WI38 (cell line): Measurements from ENCODE around the gene VTCN1.

Source experiments
- H3K4me3 ChIP-seq: 2 replicates; pipeline ENCODE4 v1.5.1; 2011; ENCODE audit warnings: low read depth, mild to moderate bottlenecking, control low read depth, low read length
- TF ChIP-seq, protein P1 (sequence below): IDR thresholded peaks from 2 replicates; pipeline ENCODE4 v1.5.1; 2012; ENCODE audit warnings: low read depth, mild to moderate bottlenecking, control low read depth, low read length

VTCN1 gene

DNA sequence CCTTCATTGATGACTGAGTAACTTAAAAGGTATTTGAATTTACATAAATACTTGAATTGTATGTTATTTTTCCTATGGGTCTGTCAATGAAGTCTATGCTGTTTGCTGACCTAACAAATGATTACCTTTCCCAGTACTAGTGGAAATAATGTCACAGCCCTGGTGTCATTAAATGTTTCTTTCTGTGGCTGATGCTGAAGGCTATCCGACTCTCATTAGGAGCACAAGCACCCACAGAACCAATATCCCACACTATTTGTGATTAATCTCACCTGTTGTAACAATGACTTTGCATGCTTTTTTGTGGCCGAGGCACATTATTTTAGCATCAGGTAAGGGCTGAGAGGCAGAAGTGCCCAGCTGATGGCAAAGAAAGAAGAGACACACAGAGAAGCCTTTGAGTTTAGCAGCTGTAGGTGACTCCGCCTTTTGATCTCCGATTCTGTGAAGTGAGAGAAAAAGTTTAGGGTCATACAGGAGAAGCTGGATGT lies 63.3 kb downstream of the VTCN1 start:
- H3K4me3 ChIP-seq: no peak overlapping the region
- TF ChIP-seq, protein P1, sequence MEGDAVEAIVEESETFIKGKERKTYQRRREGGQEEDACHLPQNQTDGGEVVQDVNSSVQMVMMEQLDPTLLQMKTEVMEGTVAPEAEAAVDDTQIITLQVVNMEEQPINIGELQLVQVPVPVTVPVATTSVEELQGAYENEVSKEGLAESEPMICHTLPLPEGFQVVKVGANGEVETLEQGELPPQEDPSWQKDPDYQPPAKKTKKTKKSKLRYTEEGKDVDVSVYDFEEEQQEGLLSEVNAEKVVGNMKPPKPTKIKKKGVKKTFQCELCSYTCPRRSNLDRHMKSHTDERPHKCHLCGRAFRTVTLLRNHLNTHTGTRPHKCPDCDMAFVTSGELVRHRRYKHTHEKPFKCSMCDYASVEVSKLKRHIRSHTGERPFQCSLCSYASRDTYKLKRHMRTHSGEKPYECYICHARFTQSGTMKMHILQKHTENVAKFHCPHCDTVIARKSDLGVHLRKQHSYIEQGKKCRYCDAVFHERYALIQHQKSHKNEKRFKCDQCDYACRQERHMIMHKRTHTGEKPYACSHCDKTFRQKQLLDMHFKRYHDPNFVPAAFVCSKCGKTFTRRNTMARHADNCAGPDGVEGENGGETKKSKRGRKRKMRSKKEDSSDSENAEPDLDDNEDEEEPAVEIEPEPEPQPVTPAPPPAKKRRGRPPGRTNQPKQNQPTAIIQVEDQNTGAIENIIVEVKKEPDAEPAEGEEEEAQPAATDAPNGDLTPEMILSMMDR: no peak

DNA sequence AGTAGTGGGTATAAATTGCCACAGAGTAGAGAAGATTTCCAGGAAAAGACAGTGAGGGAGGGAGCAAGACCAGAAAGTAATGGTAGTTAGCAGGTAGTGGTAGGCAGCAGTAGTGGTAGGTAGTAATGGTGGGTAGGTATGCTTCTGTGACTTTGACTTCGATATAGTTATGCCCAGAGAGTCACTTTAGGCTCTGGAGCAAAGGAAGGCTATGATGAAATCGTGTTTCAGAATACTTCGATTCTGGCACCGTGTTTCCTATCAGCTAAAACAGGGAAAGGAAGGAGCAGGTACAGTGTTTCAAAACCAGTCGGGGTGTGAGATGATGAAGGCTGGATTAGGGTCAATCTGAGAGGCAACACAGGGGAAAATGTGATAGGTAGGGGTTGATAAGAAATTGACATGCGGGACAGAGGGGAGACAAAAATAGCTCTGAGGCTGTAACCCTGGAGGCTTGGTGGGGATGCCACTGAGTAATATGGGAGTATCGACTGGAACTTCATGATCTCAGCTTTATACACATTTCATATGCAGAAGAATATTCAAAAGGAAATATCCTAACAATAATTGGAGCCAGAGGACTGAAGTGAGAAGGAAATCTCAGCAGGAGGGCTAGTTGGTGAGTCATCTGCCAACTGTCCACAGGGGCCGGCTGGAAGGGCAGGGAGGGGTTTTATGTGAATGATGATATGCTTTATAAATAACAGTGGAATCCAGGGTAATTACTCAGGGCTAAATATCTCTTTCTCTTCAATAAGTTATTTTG lies 64.0 kb downstream of the VTCN1 start:
- H3K4me3 ChIP-seq: no peak overlapping the region
- TF ChIP-seq, protein P1: no peak

DNA sequence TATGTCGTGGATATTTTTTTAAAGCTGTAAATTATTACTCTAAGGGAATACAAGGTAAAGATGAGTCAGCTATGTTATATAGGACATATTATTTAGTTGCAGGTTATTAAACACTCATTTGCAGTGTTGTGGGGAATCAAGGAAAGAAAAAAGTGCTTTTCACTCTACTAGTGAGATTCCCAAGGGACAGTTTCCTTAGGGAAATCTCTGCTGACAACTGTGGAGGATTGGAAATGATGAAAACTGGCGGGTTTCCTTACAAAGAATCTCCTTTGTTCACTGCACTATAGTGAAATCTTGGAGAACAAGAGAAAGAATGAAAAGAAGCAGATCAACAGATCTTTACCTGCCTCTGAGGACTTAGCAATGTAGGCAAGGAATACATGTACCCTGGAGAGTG lies 64.7 kb downstream of the VTCN1 start:
- H3K4me3 ChIP-seq: no peak overlapping the region
- TF ChIP-seq, protein P1: no peak

DNA sequence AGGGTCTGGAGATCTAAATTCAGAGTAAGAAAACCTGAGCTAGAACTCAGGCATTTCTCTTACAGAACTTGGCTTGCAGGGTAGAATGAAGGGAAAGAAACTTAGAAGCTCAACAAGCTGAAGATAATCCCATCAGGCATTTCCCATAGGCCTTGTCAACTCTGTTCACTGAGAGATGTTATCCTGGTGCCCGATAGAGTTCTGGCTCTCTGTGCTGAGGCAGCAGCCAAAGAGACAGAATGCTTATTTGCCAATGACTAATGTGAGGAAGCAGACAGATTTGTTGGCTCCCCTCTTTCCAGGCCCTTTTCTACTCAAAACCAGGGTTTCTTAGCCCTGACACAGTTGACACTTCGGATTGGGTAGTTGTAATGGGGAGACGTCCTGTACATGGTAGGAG lies 66.9 kb downstream of the VTCN1 start:
- TF ChIP-seq, protein P1: no peak
- no peak overlapping the region for H3K4me3 ChIP-seq

DNA sequence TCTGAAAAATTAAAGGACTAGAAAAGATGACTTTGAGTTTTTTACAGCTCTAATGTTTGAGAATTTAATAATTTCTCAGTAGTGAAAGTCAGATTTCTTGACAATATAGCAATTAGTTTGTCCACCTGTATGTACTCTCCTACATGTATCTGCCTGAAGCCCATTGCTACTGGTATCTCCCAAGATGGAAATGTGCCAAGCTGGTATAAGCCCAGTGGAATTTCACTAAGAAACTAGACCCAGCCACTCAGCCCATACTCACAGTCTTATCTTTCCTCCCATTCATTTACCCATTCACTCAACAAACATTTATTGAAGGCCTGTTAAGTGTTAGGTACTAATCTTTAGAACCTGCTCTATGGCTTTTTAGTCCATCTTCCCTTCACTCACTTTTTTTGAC lies 67.6 kb downstream of the VTCN1 start:
- TF ChIP-seq, protein P1: no peak
- no peak overlapping the region for H3K4me3 ChIP-seq

DNA sequence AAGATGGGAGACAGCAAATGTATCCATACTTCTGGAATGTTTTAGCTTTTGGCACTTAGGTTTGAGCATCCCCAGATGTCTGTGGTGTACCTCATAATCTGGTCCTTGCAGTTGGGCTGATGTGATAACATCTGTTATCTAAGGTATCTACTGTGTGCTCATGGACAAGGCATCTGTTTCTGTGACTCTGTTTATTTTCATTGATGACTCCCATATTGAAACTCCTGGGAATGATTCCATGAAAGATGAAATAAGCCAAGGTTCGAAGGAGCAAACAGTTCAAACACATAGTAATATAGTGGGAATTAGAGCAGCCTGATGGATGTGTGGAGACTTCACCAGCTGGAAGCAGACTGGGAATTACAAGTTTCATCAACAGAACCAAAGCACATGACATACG lies 68.5 kb downstream of the VTCN1 start:
- no peak overlapping the region for H3K4me3 ChIP-seq
- TF ChIP-seq, protein P1: no peak

DNA sequence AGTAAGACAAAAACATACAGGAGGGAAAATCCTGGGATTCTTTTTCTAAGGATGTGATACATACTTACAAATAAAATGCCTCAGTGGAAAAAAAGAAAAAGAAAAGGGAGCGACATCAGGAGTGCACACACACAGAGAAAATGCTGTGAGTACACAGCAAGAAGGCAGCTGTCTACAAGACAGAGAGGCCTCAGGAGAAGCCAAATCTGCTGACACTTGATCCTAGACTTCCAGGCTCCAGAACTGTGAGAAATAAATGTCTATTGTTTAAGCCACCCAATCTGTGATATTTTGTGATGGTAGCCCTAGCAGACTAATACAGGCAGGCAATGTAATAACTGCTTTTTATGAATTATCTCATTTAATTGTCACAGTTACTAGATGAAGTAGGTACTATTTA lies 72.2 kb downstream of the VTCN1 start:
- no peak overlapping the region for H3K4me3 ChIP-seq
- TF ChIP-seq, protein P1: no peak
